GM18870 (cell line): ENCODE results near the gene ZBTB17.
A peak's percentile ranks its signal among the peaks of the same experiment; 100 is the strongest.
"Not testable (repeated sequence)": the region's sequence is repeated elsewhere in the genome, so short reads cannot be mapped to it uniquely, and the experiment has no call there.

Experiments used
- ATAC-seq: cut with Tn5 transposase; IDR thresholded peaks from one replicate; pipeline ENCODE4 v1.9.1; 2021; ENCODE audit warnings: moderate library complexity; ENCODE audit not compliant: unreplicated experiment

ZBTB17 gene

GRCh38 chr1:15989776-15990175 lies 13.9 kb upstream of the ZBTB17 start:
- ATAC-seq, result no peak

DNA sequence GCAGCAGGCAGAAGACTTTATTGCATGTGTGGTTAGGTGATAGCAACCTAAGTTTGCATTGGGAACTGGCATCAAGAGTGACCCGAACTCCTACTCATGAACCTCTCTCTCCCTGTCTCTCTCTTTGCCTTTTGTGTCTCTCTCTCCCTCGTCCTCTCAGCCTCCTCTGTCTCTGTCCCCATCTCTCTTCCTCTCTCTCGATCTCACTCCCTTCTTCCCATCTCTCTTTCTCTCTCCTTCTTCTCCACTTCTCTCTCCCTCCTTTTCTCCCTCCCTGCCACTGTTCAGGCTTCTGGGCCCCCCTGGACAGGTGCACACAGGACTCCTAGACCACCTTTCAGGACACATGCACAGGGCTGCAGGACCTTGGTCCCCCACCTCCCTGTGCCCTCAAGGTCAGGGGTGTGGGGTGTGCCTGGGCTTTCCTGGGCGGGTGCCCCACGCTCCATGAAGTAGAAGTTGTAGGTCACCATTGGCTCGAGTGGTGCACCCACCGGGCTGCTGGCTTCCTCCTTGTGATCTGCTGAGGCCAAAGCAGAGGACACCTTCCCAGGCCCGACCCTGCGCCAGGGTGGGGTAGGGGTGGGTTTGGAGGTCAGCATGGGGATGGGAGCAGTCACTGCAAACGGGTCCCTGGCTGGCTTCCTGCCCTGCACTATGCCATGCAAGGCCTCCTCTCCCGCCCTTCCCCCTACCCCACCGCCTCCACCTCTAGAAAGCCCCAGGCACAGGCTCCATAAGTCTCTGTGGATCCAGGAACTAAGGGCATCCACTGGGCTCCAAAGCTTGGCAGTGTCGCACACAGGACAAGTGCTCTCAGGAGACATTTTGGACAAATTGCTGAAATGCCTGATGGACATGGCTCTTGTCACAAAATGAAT lies 13.2 kb upstream of the ZBTB17 start:
- ATAC-seq, result no peak

DNA sequence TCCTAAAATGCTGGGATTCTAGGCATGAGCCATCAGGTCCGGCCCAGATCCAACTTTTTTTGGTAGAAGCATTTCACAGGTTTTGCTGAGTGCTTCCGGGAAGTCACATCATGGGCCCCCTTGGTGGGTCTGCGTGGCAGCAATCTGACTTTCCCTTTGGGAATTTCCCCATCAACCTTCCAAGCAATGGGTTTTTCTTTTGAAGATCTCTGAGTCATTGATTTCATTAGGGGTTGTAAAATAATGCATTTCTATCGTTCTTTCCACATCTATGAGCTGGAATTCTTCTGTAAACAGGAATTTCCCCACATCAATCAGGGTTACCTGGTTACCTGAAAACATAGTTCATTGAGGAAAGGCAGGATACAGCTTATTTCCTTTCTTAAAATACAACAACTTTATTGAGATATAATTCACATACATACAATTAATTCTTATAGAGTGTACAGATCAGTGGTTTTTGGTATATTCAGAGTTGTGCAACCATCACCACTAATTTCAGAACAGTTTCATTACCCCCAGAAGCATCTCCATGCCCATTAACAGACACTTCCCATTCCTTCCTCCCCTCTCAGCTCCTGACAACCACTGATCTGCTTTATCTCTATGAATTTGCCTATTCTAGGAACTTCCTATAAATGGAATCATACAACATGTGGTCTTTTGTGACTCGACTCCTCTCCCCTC lies 9.9 kb upstream of the ZBTB17 start:
- ATAC-seq, result no peak

GRCh38 chr1:15983275-15983674 lies 7.4 kb upstream of the ZBTB17 start:
- ATAC-seq, result no peak

DNA sequence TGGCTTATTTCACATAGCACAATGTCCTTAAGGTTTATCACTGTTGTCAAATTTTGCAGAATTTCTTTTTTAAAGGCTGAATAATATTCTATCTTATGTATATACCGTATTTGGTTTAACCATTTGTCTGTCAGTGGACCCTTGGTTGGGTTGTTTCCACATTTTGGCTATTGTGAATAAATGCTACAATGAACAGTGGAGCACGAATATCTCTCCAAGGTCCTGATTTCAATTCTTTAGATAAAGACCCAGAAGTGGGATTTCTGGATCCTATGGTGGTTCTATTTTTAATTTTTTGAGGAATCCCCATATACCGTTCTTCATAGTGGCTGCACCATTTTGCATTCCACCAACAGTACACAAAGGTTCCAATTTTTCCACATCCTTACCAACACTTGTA lies 5.8 kb upstream of the ZBTB17 start:
- no peak for ATAC-seq

GRCh38 chr1:15977947-15978346 lies 2.0 kb upstream of the ZBTB17 start:
- not testable (repeated sequence) for ATAC-seq

GRCh38 chr1:15975358-15975804 lies 520 bp downstream of the ZBTB17 start:
- ATAC-seq, result no peak

GRCh38 chr1:15974855-15975254 lies 1.0 kb downstream of the ZBTB17 start:
- no peak for ATAC-seq

GRCh38 chr1:15973772-15974171 lies 2.1 kb downstream of the ZBTB17 start:
- ATAC-seq, result no peak

- no peak for ATAC-seq
Measured at GRCh38 chr1:15972409-15972808, 3.5 kb downstream of the ZBTB17 start.

DNA sequence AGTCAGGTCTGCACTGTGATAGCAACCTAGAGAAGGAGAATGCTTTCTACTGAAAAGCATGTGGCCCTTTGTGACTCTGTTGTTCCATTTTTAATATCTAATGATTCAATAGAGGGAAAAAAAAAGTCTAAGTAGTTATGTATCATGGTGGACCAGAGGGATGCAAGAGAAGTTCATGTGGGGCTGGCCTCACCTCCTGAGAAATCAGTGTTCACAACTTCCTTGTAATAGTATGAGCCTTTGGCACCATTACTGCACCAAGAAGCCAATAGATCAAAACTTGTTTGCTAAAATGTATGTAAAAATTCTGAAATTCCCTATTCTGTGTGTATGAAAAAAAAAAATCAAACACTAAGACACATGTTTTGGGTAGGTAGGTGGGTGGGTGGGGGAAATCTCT lies 5.0 kb downstream of the ZBTB17 start:
- ATAC-seq, result no peak

- ATAC-seq, result no peak
Measured at GRCh38 chr1:15969321-15969880, 6.5 kb downstream of the ZBTB17 start.

DNA sequence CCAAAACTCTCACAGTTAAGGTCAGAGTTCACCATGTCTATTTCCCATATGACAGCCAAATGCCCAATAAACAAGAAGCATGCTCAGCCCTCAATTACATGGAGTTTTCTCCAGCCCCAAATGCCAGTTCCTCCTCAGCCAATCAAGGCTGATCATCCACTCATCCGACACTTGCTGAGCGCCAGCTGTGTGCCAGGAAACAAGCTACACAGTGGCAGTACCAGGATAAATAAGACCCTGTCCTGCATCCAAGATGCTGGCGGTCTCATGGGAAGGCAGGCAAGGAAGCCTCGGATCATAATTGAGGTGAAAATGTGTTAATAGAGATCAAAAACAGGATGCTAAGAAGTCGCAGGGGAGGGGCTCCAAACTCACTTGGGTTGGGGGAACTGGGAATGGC lies 7.7 kb downstream of the ZBTB17 start:
- no peak for ATAC-seq

DNA sequence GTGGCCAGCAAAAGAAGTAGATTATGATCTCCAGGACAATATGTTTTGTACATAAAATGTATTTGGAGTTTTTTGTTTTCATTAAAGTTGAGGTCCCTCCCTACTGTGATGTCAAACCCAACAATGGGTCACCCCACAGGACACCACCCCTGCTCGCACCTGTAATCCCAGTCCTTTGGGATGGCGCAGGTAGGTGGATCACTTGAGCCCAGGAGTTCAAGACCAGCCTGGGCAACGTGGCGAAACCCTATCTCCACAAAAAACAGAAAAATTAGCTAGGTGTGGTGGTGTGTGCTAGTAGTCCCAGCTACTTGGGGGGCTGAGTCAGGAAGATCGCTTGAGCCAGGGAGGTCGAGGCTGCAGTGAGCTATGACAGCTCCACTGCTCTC lies 9.0 kb downstream of the ZBTB17 start:
- ATAC-seq, result no peak

DNA sequence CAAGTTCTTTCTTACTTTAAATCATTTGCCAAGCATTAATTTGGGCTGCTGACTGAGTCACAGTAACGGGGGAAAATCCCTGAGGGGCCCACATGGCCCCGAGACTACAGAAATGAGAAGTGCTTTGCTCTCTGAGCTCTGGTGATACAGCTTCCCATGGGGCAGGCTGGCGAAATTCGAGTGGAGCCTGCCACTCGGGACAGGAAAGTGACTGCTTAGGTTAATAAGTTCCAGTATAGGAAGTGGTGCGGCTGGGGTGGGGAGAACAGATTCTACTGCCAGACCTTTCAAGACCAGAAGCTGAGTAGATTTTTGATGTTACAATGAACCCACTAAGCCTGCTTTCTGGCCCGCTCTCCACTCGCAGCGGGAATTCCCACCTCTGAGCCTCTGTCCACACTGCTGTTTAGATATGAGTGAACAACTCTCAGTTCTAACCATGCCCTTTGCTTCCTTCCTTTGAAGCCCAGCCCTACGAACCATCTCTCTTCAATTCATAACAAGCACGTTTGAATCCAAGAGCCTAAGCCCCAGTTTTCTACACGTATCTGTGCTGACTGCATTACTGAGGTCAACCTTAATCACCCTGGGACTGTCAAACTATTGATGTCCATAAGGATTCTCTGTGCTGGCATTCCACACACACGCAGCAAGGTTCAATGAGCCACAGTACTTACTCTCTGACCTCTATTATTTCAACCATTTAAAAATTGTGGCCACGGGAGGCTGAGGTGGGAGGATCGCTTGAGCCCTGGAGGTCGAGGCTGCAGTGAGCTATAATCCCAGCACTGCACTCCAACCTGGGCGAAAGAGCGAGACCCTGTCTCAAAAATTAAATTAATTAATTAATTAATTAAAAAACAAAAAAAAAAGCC lies 9.6 kb downstream of the ZBTB17 start:
- peak; percentile 80 for ATAC-seq

GRCh38 chr1:15965228-15965767 lies 10.6 kb downstream of the ZBTB17 start:
- no peak for ATAC-seq

DNA sequence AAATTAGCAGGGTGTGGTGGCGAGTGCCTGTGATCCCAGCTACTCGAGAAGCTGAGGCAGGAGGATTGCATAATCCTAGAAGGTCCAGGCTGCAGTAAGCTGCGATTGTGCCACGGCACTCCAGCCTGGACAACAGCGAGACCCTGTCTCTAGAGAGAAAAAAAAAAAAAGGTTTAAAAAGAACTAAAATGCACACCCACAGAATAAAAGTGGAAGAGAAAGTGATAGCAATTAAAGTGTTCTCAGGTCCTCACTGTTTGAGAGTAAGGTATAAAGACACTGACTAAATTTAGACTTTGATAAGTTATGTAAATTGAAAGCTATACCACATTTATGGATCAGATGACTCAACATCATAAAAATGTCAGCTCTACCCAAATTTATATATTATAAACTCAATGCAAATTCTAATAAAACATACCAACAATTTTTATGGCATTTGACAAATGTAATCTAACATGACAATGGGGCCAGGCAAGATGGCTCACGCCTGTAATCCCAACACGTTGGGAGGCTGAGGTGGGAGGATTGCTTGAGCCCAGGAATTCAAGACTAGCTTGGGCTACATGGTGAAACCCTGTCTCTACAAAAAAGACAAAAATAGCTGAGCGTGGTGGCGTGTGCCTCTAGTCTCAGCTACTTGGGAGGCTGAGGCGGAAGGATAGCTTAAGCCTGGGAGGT lies 11.8 kb downstream of the ZBTB17 start:
- no peak for ATAC-seq

- no peak for ATAC-seq
Measured at GRCh38 chr1:15963363-15963967, 12.4 kb downstream of the ZBTB17 start.

DNA sequence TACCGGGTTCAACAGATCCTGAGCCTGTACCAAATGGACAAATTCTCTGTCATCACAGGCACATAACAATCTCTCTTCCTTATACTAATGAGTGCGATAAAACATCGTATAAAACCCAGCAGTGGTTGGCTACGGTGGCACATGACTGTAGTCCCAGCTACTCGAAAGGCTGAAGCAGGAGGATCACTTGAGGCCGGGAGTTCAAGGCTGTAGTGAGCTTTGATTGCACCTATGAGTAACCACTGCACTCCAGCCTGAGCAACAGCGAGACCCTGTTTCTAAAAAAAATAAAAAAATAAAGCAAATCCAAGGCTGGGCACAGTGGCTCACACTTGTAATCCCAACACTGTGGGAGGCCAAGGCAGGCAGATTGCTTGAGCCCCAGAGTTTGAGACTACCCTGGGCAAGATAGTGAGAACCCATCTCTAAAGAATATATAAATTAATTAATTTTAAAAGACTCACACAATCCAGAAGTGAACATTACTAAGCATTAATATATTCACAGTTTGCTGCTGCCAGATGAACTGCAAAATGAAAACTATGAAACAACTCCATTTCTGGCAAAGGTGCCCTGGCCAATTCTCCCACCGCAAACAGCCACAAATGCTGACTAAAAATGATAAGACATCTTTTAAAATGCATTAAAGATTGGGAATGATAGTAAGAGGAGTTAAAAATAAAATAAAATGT lies 13.1 kb downstream of the ZBTB17 start:
- ATAC-seq, result no peak
